ENCODE data around the gene PSMD7. TPM values are rescaled to one million over a fixed set of nuclear protein-coding genes. Genes with fewer than 3 reads are reported as not detected.

The PSMD7 gene
- total and polyA plus RNA-seq, 4 donors, result 74.9 to 112 (median 91.6) TPM

GRCh38 chr16:74290356-74290755, 6.3 kb upstream of the PSMD7 start:
- Histone ChIP-seq H3K36me3 (ENCODE audit: control insufficient read depth, insufficient read depth, low read length) (no peaks in the 10 kb centered on the region), H3K4me3 (ENCODE audit: low read depth, low read length) (no peak overlapping the region), H3K4me1 (ENCODE audit: control insufficient read depth, insufficient read depth, low read length) (peaks cover 1% of the 10 kb centered on the region), H3K27me3 (ENCODE audit: control insufficient read depth, insufficient read depth, low read length) (no peaks in the 10 kb centered on the region), H3K27ac (ENCODE audit: low read depth, low read length) (no peak overlapping the region), H3K9me3 (ENCODE audit: control insufficient read depth, insufficient read depth, low read length) (peaks cover 4% of the 10 kb centered on the region)
- DNase-seq (ENCODE audit: low read depth in 4 of 6, low spot score in 6 of 6), result no peak

GRCh38 chr16:74291176-74291575, 5.4 kb upstream of the PSMD7 start:
- no peak for DNase-seq (ENCODE audit: low read depth in 4 of 6, low spot score in 6 of 6)
- Histone ChIP-seq H3K4me1 (ENCODE audit: control insufficient read depth, insufficient read depth, low read length) (peaks cover 3% of the 10 kb centered on the region), H3K9me3 (ENCODE audit: control insufficient read depth, insufficient read depth, low read length) (peaks cover 4% of the 10 kb centered on the region), H3K36me3 (ENCODE audit: control insufficient read depth, insufficient read depth, low read length) (no peaks in the 10 kb centered on the region), H3K27ac (ENCODE audit: low read depth, low read length) (no peak overlapping the region), H3K27me3 (ENCODE audit: control insufficient read depth, insufficient read depth, low read length) (no peaks in the 10 kb centered on the region), H3K4me3 (ENCODE audit: low read depth, low read length) (no peak overlapping the region)
- 91% methylated on average over 4 of the region's 5 CpGs for WGBS (ENCODE audit: insufficient coverage)

- Histone ChIP-seq H3K4me3 (ENCODE audit: low read depth, low read length) (no peak overlapping the region), H3K27me3 (ENCODE audit: control insufficient read depth, insufficient read depth, low read length) (no peaks in the 10 kb centered on the region), H3K36me3 (ENCODE audit: control insufficient read depth, insufficient read depth, low read length) (no peaks in the 10 kb centered on the region), H3K9me3 (ENCODE audit: control insufficient read depth, insufficient read depth, low read length) (peaks cover 4% of the 10 kb centered on the region), H3K27ac (ENCODE audit: low read depth, low read length) (no peak overlapping the region), H3K4me1 (ENCODE audit: control insufficient read depth, insufficient read depth, low read length) (peaks cover 3% of the 10 kb centered on the region)
- DNase-seq (ENCODE audit: low read depth in 4 of 6, low spot score in 6 of 6), result peak in 1 of 6 donors; percentile 20
- no CpG with 5 or more reads among the region's 1 CpG for WGBS (ENCODE audit: insufficient coverage)
Measured at GRCh38 chr16:74291577-74292208, 4.9 kb upstream of the PSMD7 start.

GRCh38 chr16:74296104-74296431, 546 bp upstream of the PSMD7 start:
- peaks cover 21% of the 10 kb centered on the region for H3K4me1 ChIP-seq (ENCODE audit: control insufficient read depth, insufficient read depth, low read length)
- H3K27me3 ChIP-seq (ENCODE audit: control insufficient read depth, insufficient read depth, low read length), result no peaks in the 10 kb centered on the region
- H3K36me3 ChIP-seq (ENCODE audit: control insufficient read depth, insufficient read depth, low read length), result peaks cover 6% of the 10 kb centered on the region
- H3K9me3 ChIP-seq (ENCODE audit: control insufficient read depth, insufficient read depth, low read length), result peaks cover 4% of the 10 kb centered on the region
- H3K27ac ChIP-seq (ENCODE audit: low read depth, low read length), result peak overlapping the region; percentile 87
- no peak for DNase-seq (ENCODE audit: low read depth in 4 of 6, low spot score in 6 of 6)
- peak overlapping the region; percentile 96 for H3K4me3 ChIP-seq (ENCODE audit: low read depth, low read length)
- WGBS (ENCODE audit: insufficient coverage), result 15% methylated on average over 6 of the region's 9 CpGs

- 0% methylated on average over 27 of the region's 27 CpGs for WGBS (ENCODE audit: insufficient coverage)
- no peak for DNase-seq (ENCODE audit: low read depth in 4 of 6, low spot score in 6 of 6)
Measured at GRCh38 chr16:74297145-74297665, 591 bp downstream of the PSMD7 start.

GRCh38 chr16:74298104-74298503, 1.5 kb downstream of the PSMD7 start:
- peaks cover 20% of the 10 kb centered on the region for H3K36me3 ChIP-seq (ENCODE audit: control insufficient read depth, insufficient read depth, low read length)
- no peaks in the 10 kb centered on the region for H3K27me3 ChIP-seq (ENCODE audit: control insufficient read depth, insufficient read depth, low read length)
- WGBS (ENCODE audit: insufficient coverage), result no CpG with 5 or more reads among the region's 2 CpGs
- peaks cover 21% of the 10 kb centered on the region for H3K4me1 ChIP-seq (ENCODE audit: control insufficient read depth, insufficient read depth, low read length)
- DNase-seq (ENCODE audit: low read depth in 4 of 6, low spot score in 6 of 6), result no peak
- no peaks in the 10 kb centered on the region for H3K9me3 ChIP-seq (ENCODE audit: control insufficient read depth, insufficient read depth, low read length)
- no peak overlapping the region for H3K27ac ChIP-seq (ENCODE audit: low read depth, low read length)
- peak overlapping the region; percentile 96 for H3K4me3 ChIP-seq (ENCODE audit: low read depth, low read length)

More at GRCh38 chr16:74297145-74297665, 591 bp downstream of the PSMD7 start:
- Histone ChIP-seq H3K27me3 (ENCODE audit: control insufficient read depth, insufficient read depth, low read length) (no peaks in the 10 kb centered on the region), H3K9me3 (ENCODE audit: control insufficient read depth, insufficient read depth, low read length) (no peaks in the 10 kb centered on the region), H3K27ac (ENCODE audit: low read depth, low read length) (peak overlapping the region; percentile 87), H3K4me1 (ENCODE audit: control insufficient read depth, insufficient read depth, low read length) (peaks cover 21% of the 10 kb centered on the region), H3K36me3 (ENCODE audit: control insufficient read depth, insufficient read depth, low read length) (peaks cover 12% of the 10 kb centered on the region), H3K4me3 (ENCODE audit: low read depth, low read length) (peak overlapping the region; percentile 96)

GRCh38 chr16:74302341-74302740, 5.7 kb downstream of the PSMD7 start:
- no peak for DNase-seq (ENCODE audit: low read depth in 4 of 6, low spot score in 6 of 6)
- 100% methylated on average over 1 of the region's 5 CpGs for WGBS (ENCODE audit: insufficient coverage)
- no peaks in the 10 kb centered on the region for H3K27me3 ChIP-seq (ENCODE audit: control insufficient read depth, insufficient read depth, low read length)
- H3K4me1 ChIP-seq (ENCODE audit: control insufficient read depth, insufficient read depth, low read length), result peaks cover 16% of the 10 kb centered on the region
- peaks cover 36% of the 10 kb centered on the region for H3K36me3 ChIP-seq (ENCODE audit: control insufficient read depth, insufficient read depth, low read length)
- H3K9me3 ChIP-seq (ENCODE audit: control insufficient read depth, insufficient read depth, low read length), result no peaks in the 10 kb centered on the region
- H3K27ac ChIP-seq (ENCODE audit: low read depth, low read length), result no peak overlapping the region
- no peak overlapping the region for H3K4me3 ChIP-seq (ENCODE audit: low read depth, low read length)

GRCh38 chr16:74304164-74304834, 7.7 kb downstream of the PSMD7 start:
- Histone ChIP-seq H3K27me3 (ENCODE audit: control insufficient read depth, insufficient read depth, low read length) (no peaks in the 10 kb centered on the region), H3K9me3 (ENCODE audit: control insufficient read depth, insufficient read depth, low read length) (no peaks in the 10 kb centered on the region), H3K4me1 (ENCODE audit: control insufficient read depth, insufficient read depth, low read length) (peaks cover 2% of the 10 kb centered on the region), H3K27ac (ENCODE audit: low read depth, low read length) (no peak overlapping the region), H3K36me3 (ENCODE audit: control insufficient read depth, insufficient read depth, low read length) (peaks cover 39% of the 10 kb centered on the region), H3K4me3 (ENCODE audit: low read depth, low read length) (no peak overlapping the region)
- no peak for DNase-seq (ENCODE audit: low read depth in 4 of 6, low spot score in 6 of 6)
- WGBS (ENCODE audit: insufficient coverage), result no CpG with 5 or more reads among the region's 10 CpGs

- Histone ChIP-seq H3K9me3 (ENCODE audit: control insufficient read depth, insufficient read depth, low read length) (no peaks in the 10 kb centered on the region), H3K27ac (ENCODE audit: low read depth, low read length) (no peak overlapping the region), H3K4me1 (ENCODE audit: control insufficient read depth, insufficient read depth, low read length) (no peaks in the 10 kb centered on the region), H3K4me3 (ENCODE audit: low read depth, low read length) (no peak overlapping the region), H3K27me3 (ENCODE audit: control insufficient read depth, insufficient read depth, low read length) (no peaks in the 10 kb centered on the region), H3K36me3 (ENCODE audit: control insufficient read depth, insufficient read depth, low read length) (peaks cover 36% of the 10 kb centered on the region)
- WGBS (ENCODE audit: insufficient coverage), result no CpG with 5 or more reads among the region's 2 CpGs
- no peak for DNase-seq (ENCODE audit: low read depth in 4 of 6, low spot score in 6 of 6)
Measured at GRCh38 chr16:74304835-74305176, 8.2 kb downstream of the PSMD7 start.

- Histone ChIP-seq H3K27me3 (ENCODE audit: control insufficient read depth, insufficient read depth, low read length) (no peaks in the 10 kb centered on the region), H3K36me3 (ENCODE audit: control insufficient read depth, insufficient read depth, low read length) (peaks cover 35% of the 10 kb centered on the region), H3K9me3 (ENCODE audit: control insufficient read depth, insufficient read depth, low read length) (no peaks in the 10 kb centered on the region), H3K27ac (ENCODE audit: low read depth, low read length) (no peak overlapping the region), H3K4me3 (ENCODE audit: low read depth, low read length) (no peak overlapping the region), H3K4me1 (ENCODE audit: control insufficient read depth, insufficient read depth, low read length) (no peaks in the 10 kb centered on the region)
- 100% methylated on average over 2 of the region's 11 CpGs for WGBS (ENCODE audit: insufficient coverage)
- DNase-seq (ENCODE audit: low read depth in 4 of 6, low spot score in 6 of 6), result no peak
Measured at GRCh38 chr16:74305281-74305680, 8.7 kb downstream of the PSMD7 start.

Measured in spinal cord (tissue), 10 donors.